ENCODE measurements around the gene FAP. TPM values are rescaled to one million over a fixed set of nuclear protein-coding genes. Genes with fewer than 3 reads are reported as not detected.

Gene FAP
- total and polyA plus RNA-seq, 2 experiments from 2014 or later = 38.1 to 67.8 TPM

DNA sequence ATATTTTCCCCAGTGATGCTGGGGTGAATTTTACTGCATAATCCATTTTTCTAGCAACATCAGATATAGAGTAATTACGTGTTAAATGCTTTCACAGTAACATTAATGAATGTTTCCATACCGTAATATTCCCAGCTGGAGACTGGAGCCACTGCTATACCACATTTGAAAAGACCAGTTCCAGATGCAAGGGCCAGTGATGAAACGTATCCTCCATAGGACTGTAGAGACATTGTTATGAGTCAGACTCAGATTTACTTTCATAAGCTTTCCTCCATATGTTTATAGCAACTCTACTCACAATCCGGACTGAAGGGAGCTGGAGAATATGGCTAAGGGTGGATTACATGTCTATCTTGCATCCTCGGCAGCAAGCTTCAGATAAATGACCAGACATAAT, 68.5 kb downstream of the FAP start:
- Histone ChIP-seq H3K27ac (no peak overlapping the region), H3K36me3 (replicated peaks; ENCODE audit: insufficient read depth, low read depth) (no peaks in the 10 kb centered on the region), H3K4me2 (no peak overlapping the region), H2AFZ (no peak overlapping the region), H3K9me2 (replicated peaks; ENCODE audit: insufficient read depth) (no peaks in the 10 kb centered on the region), H3K9me3 (ENCODE audit: low read depth) (no peaks in the 10 kb centered on the region), H3K27me3 (no peaks in the 10 kb centered on the region), H3K4me1 (ENCODE audit: insufficient read depth) (no peaks in the 10 kb centered on the region), H4K20me1 (ENCODE audit: insufficient read depth, poor library complexity, severe bottlenecking) (no peaks in the 10 kb centered on the region), H3K4me3 (no peak overlapping the region), H3K79me2 (no peaks in the 10 kb centered on the region)
- TF ChIP-seq, protein P1, sequence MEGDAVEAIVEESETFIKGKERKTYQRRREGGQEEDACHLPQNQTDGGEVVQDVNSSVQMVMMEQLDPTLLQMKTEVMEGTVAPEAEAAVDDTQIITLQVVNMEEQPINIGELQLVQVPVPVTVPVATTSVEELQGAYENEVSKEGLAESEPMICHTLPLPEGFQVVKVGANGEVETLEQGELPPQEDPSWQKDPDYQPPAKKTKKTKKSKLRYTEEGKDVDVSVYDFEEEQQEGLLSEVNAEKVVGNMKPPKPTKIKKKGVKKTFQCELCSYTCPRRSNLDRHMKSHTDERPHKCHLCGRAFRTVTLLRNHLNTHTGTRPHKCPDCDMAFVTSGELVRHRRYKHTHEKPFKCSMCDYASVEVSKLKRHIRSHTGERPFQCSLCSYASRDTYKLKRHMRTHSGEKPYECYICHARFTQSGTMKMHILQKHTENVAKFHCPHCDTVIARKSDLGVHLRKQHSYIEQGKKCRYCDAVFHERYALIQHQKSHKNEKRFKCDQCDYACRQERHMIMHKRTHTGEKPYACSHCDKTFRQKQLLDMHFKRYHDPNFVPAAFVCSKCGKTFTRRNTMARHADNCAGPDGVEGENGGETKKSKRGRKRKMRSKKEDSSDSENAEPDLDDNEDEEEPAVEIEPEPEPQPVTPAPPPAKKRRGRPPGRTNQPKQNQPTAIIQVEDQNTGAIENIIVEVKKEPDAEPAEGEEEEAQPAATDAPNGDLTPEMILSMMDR (IDR thresholded peaks at IDR 0.05; ENCODE audit: poor library complexity) = no peak
- WGBS (ENCODE audit: low lambda C conversion rate, missing lambda C conversion rate) = 85% methylated on average over 5 of the region's 5 CpGs
- DNase-seq (ENCODE audit: low spot score) = no peak

DNA sequence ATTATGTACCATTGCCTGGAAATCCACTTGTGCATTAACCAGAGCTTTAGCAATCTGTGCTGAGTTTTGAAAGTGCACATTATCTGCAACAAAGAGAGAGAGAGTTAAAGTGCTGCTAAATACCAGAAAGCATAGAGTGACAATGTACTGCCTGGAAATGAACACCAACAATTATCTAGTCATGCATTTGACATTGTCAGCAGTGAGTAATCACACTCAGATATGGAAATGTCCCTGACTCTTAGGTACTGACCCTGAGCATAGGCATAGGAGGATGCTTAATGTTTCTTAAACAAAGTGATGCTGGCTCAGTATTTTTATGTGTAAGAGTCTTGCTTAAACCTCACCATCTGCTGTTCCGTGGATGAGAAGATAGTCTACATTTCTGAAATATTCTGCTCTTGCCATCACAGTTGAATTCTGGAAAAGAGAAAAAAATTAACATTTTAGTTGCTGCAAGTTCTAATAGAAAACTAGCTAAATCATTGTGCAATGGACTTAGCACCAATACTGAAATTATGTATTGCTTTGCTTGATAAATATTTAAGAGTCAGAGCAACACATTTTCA, 70.4 kb downstream of the FAP start:
- Histone ChIP-seq H2AFZ (no peak overlapping the region), H3K9me3 (ENCODE audit: low read depth) (no peaks in the 10 kb centered on the region), H3K27ac (no peak overlapping the region), H3K4me2 (no peak overlapping the region), H3K4me3 (no peak overlapping the region), H3K27me3 (no peaks in the 10 kb centered on the region), H3K9me2 (replicated peaks; ENCODE audit: insufficient read depth) (no peaks in the 10 kb centered on the region), H3K36me3 (replicated peaks; ENCODE audit: insufficient read depth, low read depth) (no peaks in the 10 kb centered on the region), H3K79me2 (no peaks in the 10 kb centered on the region), H3K4me1 (ENCODE audit: insufficient read depth) (no peaks in the 10 kb centered on the region), H4K20me1 (ENCODE audit: insufficient read depth, poor library complexity, severe bottlenecking) (no peaks in the 10 kb centered on the region)
- no peak for DNase-seq (ENCODE audit: low spot score)
- WGBS (ENCODE audit: low lambda C conversion rate, missing lambda C conversion rate) = 70% methylated on average over 1 of the region's 1 CpG
- no peak for TF ChIP-seq EZH2 (IDR thresholded peaks at IDR 0.05; ENCODE audit: borderline replicate concordance)
- TF ChIP-seq, protein P1 (IDR thresholded peaks at IDR 0.05; ENCODE audit: poor library complexity) = no peak
- TF ChIP-seq EZH2phosphoT487 (IDR thresholded peaks at IDR 0.05; ENCODE audit: low read depth, severe bottlenecking, unreplicated experiment) = no peak

DNA sequence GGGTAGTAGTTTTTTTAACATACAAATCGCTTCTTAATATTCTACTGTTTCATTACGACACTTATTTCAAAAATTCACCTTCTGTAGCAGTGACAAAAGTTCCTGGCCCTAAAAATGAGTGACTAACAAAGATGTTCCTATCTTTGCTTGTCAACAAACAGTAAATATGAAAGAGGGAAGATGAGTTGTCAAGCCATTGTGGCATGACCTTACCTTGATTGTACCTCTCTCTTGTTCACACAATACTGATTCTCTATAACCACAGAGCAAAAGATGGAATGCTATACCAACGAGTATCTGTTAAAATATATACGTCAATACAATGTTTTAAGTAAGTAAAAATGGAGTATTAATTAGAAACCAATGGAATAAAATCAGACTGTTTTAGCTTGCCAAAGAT, 76.5 kb downstream of the FAP start:
- Histone ChIP-seq H2AFZ (no peak overlapping the region), H3K9me3 (ENCODE audit: low read depth) (no peaks in the 10 kb centered on the region), H3K27ac (no peak overlapping the region), H3K4me3 (no peak overlapping the region), H3K27me3 (no peaks in the 10 kb centered on the region), H3K36me3 (replicated peaks; ENCODE audit: insufficient read depth, low read depth) (no peaks in the 10 kb centered on the region), H3K79me2 (no peaks in the 10 kb centered on the region), H3K4me1 (ENCODE audit: insufficient read depth) (no peaks in the 10 kb centered on the region), H3K9me2 (replicated peaks; ENCODE audit: insufficient read depth) (no peaks in the 10 kb centered on the region), H4K20me1 (ENCODE audit: insufficient read depth, poor library complexity, severe bottlenecking) (no peaks in the 10 kb centered on the region), H3K4me2 (no peak overlapping the region)
- TF ChIP-seq, protein P1 (IDR thresholded peaks at IDR 0.05; ENCODE audit: poor library complexity) = no peak
- TF ChIP-seq EZH2 (IDR thresholded peaks at IDR 0.05; ENCODE audit: borderline replicate concordance) = no peak
- TF ChIP-seq EZH2phosphoT487 (IDR thresholded peaks at IDR 0.05; ENCODE audit: low read depth, severe bottlenecking, unreplicated experiment) = no peak
- no peak for DNase-seq (ENCODE audit: low spot score)
- WGBS (ENCODE audit: low lambda C conversion rate, missing lambda C conversion rate) = 91% methylated on average over 4 of the region's 4 CpGs

DNA sequence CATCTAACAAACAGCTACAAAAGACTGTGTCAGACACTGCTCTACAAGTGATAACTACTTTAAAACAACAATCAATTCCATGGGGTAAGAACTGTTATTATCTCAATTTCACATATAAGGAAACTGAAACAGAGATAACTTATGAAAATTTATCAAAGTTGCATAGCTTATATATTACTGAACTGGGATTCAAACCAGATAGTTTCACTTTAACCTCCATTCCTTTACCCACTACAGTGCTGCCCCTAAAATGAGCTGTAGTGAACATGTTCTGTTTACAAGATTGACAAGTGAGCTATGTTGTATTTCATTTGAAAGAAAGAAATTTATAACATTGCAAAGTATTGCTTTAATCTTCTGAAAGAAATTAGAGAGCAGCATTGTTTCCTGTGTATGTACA, 77.1 kb downstream of the FAP start:
- Histone ChIP-seq H3K4me3 (no peak overlapping the region), H3K27me3 (no peaks in the 10 kb centered on the region), H3K36me3 (replicated peaks; ENCODE audit: insufficient read depth, low read depth) (no peaks in the 10 kb centered on the region), H3K27ac (no peak overlapping the region), H4K20me1 (ENCODE audit: insufficient read depth, poor library complexity, severe bottlenecking) (no peaks in the 10 kb centered on the region), H2AFZ (no peak overlapping the region), H3K9me3 (ENCODE audit: low read depth) (no peaks in the 10 kb centered on the region), H3K9me2 (replicated peaks; ENCODE audit: insufficient read depth) (no peaks in the 10 kb centered on the region), H3K4me1 (ENCODE audit: insufficient read depth) (no peaks in the 10 kb centered on the region), H3K4me2 (no peak overlapping the region), H3K79me2 (no peaks in the 10 kb centered on the region)
- TF ChIP-seq EZH2 (IDR thresholded peaks at IDR 0.05; ENCODE audit: borderline replicate concordance) = no peak
- TF ChIP-seq EZH2phosphoT487 (IDR thresholded peaks at IDR 0.05; ENCODE audit: low read depth, severe bottlenecking, unreplicated experiment) = no peak
- TF ChIP-seq, protein P1 (IDR thresholded peaks at IDR 0.05; ENCODE audit: poor library complexity) = no peak
- DNase-seq (ENCODE audit: low spot score) = no peak

All from hepatocyte (in vitro differentiated cells).